T-helper 17 cell (primary cell): Measurements from ENCODE around the gene MLIP. TPM values are rescaled to one million over a fixed set of nuclear protein-coding genes. Genes with fewer than 3 reads are reported as not detected.

ENCODE experiments used
- ATAC-seq: fragments of 150-1000 bp; cut with Tn5 transposase; 2 replicates; pipeline ENCODE4 v1.10.0; 2021; ENCODE audit warnings: mild to moderate bottlenecking, moderate library complexity
- DNase-seq, 3 donors: peaks; one replicate each; pipeline versions ENCODE4 v3.0.0 to v3.0.0-alpha.2; 2020 to 2021
- H3K9me3 ChIP-seq: one replicate; pipeline ENCODE4 v1.7.0; 2013; ENCODE audit warnings: low read length, mild to moderate bottlenecking; ENCODE audit not compliant: control insufficient read depth, poor library complexity, severe bottlenecking
- H3K27ac Mint-ChIP-seq: one replicate; pipeline ENCODE4 v1.8.0; 2022; ENCODE audit warnings: mild to moderate bottlenecking, moderate library complexity, mixed read lengths
- H3K27me3 Mint-ChIP-seq: one replicate; pipeline ENCODE4 v1.8.0; 2022; ENCODE audit warnings: mixed read lengths
- H3K36me3 Mint-ChIP-seq: one replicate; pipeline ENCODE4 v1.8.0; 2022; ENCODE audit warnings: low read depth, mixed read lengths
- H3K4me1 Mint-ChIP-seq: one replicate; pipeline ENCODE4 v1.8.0; 2022; ENCODE audit warnings: mild to moderate bottlenecking, mixed read lengths
- H3K4me3 Mint-ChIP-seq: one replicate; pipeline ENCODE4 v1.8.0; 2022; ENCODE audit warnings: mild to moderate bottlenecking, moderate library complexity, mixed read lengths
- total RNA-seq, 4 donors: library from RNA in 2 of 4; stranded (reverse) in 2 of 4; gene quantifications; one replicate each; pipeline ENCODE4 v1.2.3 and lab custom pipeline; 2022 to 2026

Gene MLIP
- total RNA-seq, 2 donors from 2014 or later = not detected

- H3K27ac Mint-ChIP-seq = no peak overlapping the region
- H3K36me3 Mint-ChIP-seq = no peaks in the 10 kb centered on the region
- DNase-seq (no peak), ATAC-seq (no peak)
- no peak overlapping the region for H3K4me3 Mint-ChIP-seq
- no peaks in the 10 kb centered on the region for H3K27me3 Mint-ChIP-seq
- no peaks in the 10 kb centered on the region for H3K9me3 ChIP-seq
- no peaks in the 10 kb centered on the region for H3K4me1 Mint-ChIP-seq
These were observed 180.5 kb downstream of the MLIP start for GRCh38 chr6:54291738-54292137.

GRCh38 chr6:54294965-54295532 lies 183.8 kb downstream of the MLIP start:
- ATAC-seq (no peak), DNase-seq (no peak)
- H3K36me3 Mint-ChIP-seq = no peaks in the 10 kb centered on the region
- H3K4me3 Mint-ChIP-seq = no peak overlapping the region
- H3K9me3 ChIP-seq = no peaks in the 10 kb centered on the region
- no peaks in the 10 kb centered on the region for H3K4me1 Mint-ChIP-seq
- no peaks in the 10 kb centered on the region for H3K27me3 Mint-ChIP-seq
- no peak overlapping the region for H3K27ac Mint-ChIP-seq

DNA sequence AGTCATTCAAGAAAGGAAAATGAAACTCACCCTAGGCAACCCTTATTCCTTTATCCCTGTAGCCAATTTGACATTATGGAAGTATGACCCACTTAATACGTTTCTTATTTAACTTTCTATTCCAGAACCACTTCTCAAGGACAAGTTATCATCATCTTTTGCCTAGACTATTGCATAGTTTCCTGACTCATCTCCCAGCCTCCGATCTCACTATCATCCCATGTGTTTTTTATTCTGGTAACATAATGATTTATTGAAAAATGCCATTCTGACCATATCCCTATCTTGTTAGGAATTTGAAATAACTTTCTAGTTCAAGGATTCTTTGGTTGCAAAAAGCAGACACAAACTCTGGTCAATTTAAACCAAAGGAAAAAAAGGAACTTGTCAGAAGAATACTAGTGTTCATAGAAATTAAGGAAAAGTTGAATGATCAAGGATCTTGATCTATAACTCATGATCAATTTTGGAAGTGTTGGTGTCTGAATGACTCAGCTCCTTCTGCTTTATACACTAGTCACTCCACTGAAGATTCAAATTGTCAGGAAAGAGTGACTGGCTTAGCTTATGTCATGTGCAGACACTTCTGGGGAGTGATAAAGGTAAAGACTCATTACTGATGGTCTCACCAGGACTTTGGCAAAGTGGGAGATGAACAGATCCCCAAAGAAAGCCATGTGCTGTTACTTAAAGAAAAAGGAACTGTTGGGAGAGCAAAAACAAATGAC lies 188.5 kb downstream of the MLIP start:
- Mint-ChIP-seq H3K27me3 (no peaks in the 10 kb centered on the region), H3K4me3 (no peak overlapping the region), H3K4me1 (no peaks in the 10 kb centered on the region)

DNA sequence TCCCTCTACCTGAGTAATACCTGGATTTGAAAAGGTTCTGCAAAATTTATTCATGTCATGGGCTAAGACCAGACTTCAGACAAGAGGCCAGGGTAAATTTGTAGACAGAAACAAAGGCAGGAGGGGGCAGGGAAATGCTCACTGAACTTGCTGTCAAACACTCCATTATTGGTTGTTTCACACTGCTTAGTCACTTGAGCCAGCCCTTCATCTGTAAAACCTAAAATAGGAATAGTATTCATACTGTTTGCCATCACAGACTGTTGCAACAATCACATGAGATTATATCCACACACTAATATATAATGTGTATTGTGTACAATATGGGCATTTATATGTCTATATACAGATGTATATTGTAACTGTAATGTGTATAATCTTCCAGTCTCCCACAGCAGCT lies 190.5 kb downstream of the MLIP start:
- Mint-ChIP-seq H3K27me3 (no peaks in the 10 kb centered on the region), H3K27ac (no peak overlapping the region), H3K4me1 (no peaks in the 10 kb centered on the region), H3K36me3 (no peaks in the 10 kb centered on the region), H3K4me3 (no peak overlapping the region)
- no peak for DNase-seq
- no peak for ATAC-seq
- H3K9me3 ChIP-seq = no peaks in the 10 kb centered on the region

More for the DNA sequence above, 188.5 kb downstream of the MLIP start:
- no peaks in the 10 kb centered on the region for H3K9me3 ChIP-seq
- H3K27ac Mint-ChIP-seq = no peak overlapping the region
- DNase-seq = no peak
- no peak for ATAC-seq
- no peaks in the 10 kb centered on the region for H3K36me3 Mint-ChIP-seq

DNA sequence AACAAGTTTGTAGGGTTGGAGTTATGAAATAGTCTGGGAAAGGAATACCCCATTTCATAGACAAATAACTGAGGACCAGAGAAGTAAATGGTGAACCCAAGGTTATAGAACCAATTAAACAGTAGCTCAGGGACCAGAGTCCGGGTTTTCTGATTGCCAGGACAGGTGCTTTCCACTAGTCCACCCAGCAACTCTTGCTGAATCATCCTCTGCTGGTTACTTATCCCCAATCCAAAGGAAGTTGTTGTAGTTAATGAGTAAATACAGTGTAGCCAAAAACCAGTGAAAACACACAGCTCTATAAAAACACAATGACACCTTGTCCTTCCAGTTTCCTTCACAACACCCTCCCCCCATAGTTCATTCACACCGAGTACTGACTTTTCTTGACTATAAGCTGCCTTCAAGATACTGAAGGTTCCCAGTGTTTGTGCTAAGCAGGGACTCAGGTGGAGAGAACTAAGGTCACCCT lies 196.2 kb downstream of the MLIP start:
- H3K27ac Mint-ChIP-seq = no peak overlapping the region
- no peaks in the 10 kb centered on the region for H3K4me1 Mint-ChIP-seq
- H3K27me3 Mint-ChIP-seq = no peaks in the 10 kb centered on the region
- no peaks in the 10 kb centered on the region for H3K36me3 Mint-ChIP-seq
- H3K4me3 Mint-ChIP-seq = no peak overlapping the region
- no peak for ATAC-seq
- H3K9me3 ChIP-seq = no peaks in the 10 kb centered on the region
- DNase-seq = no peak

DNA sequence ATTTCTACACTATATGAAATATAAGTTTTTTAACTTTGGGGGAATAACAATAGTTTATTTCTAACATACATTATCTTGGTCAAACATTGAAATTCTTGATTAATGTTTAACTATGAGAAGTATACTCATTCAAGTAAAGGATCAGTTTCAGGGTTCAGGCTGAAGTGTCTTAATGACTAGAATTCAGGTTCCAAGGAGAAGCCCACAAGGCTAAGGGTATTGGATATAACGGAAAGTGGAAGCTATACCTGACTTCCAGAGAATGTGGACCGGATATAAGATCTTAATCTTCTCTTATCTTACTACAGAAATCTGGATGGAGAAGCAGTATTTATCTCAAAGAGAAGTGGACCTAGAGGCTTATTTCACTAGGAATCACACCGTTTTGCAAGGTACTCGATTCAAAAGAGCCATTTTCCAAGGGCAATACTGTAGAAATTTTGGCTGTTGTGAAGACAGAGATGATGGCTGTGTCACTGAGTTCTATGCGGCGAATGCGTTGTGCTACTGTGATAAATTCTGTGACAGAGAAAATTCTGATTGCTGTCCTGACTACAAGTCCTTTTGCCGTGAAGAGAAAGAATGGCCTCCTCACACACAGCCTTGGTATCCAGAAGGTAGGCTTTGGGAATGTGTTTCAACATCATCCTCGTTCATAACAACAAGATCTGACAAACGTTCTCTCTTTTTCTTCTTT lies 197.2 kb downstream of the MLIP start, which contains the start of gene TINAG:
TINAG (plus strand) TSS at position 153 of the 697 bp plus-strand sequence; CDS start at position 263, 110 bp downstream.
- Mint-ChIP-seq H3K27me3 (no peaks in the 10 kb centered on the region), H3K4me3 (no peak within 1 kb of the TSS), H3K27ac (no peak within 1 kb of the TSS), H3K36me3 (no peaks in the 10 kb centered on the region), H3K4me1 (no peaks in the 10 kb centered on the region)
- no peaks in the 10 kb centered on the region for H3K9me3 ChIP-seq
- DNase-seq (no peak), ATAC-seq (no peak)

DNA sequence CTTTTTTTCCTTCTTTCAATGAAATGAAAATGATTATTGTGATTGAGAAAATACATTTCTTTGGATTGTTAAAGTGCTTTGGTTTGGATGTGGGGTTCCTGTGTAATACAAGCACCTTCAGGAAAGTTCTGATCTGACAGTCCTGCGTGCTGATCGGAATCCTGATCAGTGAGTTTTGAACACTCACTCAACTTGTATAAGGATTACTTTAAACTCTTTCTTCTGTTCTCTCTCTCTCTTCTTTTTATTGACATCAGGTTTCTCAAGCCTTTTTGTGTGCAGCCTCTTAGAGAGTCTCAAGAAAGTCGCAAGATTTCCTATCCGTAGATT lies 197.7 kb downstream of the MLIP start:
- no peaks in the 10 kb centered on the region for H3K36me3 Mint-ChIP-seq

DNA sequence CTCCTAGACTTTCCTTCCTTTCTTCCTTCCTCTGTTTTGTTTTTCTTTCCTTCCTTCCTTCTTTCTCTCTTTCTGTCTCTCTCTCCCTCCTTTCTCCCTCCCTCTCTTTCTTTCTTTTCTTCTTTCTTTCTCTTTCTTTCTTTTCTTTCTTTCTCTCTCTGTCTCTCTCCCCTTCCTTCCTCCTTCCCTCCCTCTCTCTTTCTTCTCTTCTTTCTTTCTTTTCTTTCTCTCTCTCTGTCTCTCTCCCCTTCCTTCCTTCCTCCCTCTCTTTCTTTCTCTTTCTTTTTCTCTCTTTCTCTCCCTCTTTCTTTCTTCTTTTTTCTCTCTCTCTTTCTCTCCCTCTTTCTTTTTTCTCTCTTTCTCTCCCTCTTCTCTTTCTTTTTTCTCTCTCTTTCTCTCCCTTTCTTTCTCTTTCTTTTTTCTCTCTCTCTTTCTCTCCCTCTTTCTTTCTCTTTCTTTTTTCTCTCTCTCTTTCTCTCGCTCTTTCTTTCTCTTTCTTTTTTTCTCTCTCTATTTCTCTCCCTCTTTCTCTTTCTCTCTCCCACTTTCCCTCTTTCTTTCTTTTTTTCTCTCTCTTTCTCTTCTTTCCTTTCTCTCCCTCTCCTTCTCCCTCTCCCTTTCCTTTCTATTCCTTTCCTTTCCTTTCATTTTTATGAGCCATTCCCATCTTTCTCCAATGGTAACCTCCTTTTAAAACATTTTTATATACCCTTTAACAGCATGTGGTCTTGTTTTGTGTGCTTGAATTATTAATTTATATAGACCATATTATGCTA lies 199.3 kb downstream of the MLIP start:
- no peak overlapping the region for H3K27ac Mint-ChIP-seq
- H3K4me1 Mint-ChIP-seq = no peaks in the 10 kb centered on the region
- no peak for DNase-seq
- no peaks in the 10 kb centered on the region for H3K36me3 Mint-ChIP-seq
- H3K27me3 Mint-ChIP-seq = no peaks in the 10 kb centered on the region
- no peaks in the 10 kb centered on the region for H3K9me3 ChIP-seq
- no peak for ATAC-seq
- no peak overlapping the region for H3K4me3 Mint-ChIP-seq

More for the DNA sequence above, 197.7 kb downstream of the MLIP start:
- ATAC-seq = no peak
- Mint-ChIP-seq H3K4me3 (no peak overlapping the region), H3K4me1 (no peaks in the 10 kb centered on the region), H3K27me3 (no peaks in the 10 kb centered on the region), H3K27ac (no peak overlapping the region)
- no peaks in the 10 kb centered on the region for H3K9me3 ChIP-seq
- DNase-seq = no peak

DNA sequence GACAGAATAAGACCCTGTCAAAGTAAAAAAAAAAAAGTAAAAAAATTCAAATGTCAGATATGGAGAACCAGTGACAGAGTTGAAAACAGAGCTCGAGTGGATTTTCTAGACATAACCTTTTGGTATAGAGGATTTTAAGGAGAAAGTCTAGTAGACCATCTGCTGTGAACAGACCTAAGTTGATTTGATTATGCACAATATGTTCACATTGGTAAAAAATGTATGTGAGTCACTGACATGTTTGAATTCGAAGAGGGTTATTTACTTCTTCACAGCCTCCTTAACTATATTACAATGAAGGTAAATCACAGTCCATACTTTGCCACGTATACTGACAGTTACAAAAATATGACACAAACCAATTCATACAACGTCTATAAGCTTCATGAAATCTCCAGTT lies 204.4 kb downstream of the MLIP start:
- ATAC-seq = no peak
- no peaks in the 10 kb centered on the region for H3K9me3 ChIP-seq
- H3K36me3 Mint-ChIP-seq = no peaks in the 10 kb centered on the region
- no peaks in the 10 kb centered on the region for H3K4me1 Mint-ChIP-seq
- no peak overlapping the region for H3K27ac Mint-ChIP-seq
- H3K27me3 Mint-ChIP-seq = no peaks in the 10 kb centered on the region
- H3K4me3 Mint-ChIP-seq = no peak overlapping the region
- no peak for DNase-seq

Other genes starting within 250 kb of the MLIP start
- gene TINAG, start 197.0 kb downstream of the MLIP start, total RNA-seq = not detected